Thymus (tissue), 11 donors: Measurements from ENCODE around the gene RALGDS. TPM values are rescaled to one million over a fixed set of nuclear protein-coding genes. Genes with fewer than 3 reads are reported as not detected.

Source experiments
- DNase-seq, 9 donors: peaks; one replicate each; pipeline ENCODE4 v3.0.0-alpha.2; 2013; ENCODE audit warnings: low spot score in 9 of 9, low read depth in 6 of 9, missing footprints in 1 of 9
- H3K27ac ChIP-seq, 2 donors: one replicate each; pipeline ENCODE4 v1.5.1; 2013; ENCODE audit warnings: control low read depth in 1 of 2, low read depth in 1 of 2, low read length in 1 of 2, mild to moderate bottlenecking in 1 of 2, moderate library complexity in 1 of 2
- H3K27me3 ChIP-seq, 2 donors: one replicate each; pipeline ENCODE4 v1.5.1; 2013; ENCODE audit warnings: low read length in 1 of 2; ENCODE audit not compliant: control insufficient read depth in 2 of 2, insufficient read depth in 1 of 2
- H3K36me3 ChIP-seq, 2 donors: one replicate each; pipeline ENCODE4 v1.5.1; 2013; ENCODE audit warnings: low read length in 1 of 2, mild to moderate bottlenecking in 1 of 2, moderate library complexity in 1 of 2; ENCODE audit not compliant: control insufficient read depth in 2 of 2, insufficient read depth in 2 of 2
- H3K4me1 ChIP-seq, 2 donors: one replicate each; pipeline ENCODE4 v1.5.1; 2013; ENCODE audit warnings: low read length in 2 of 2; ENCODE audit not compliant: control insufficient read depth in 2 of 2, insufficient read depth in 2 of 2
- H3K4me3 ChIP-seq, 2 donors: one replicate each; pipeline ENCODE4 v1.5.1; 2013; ENCODE audit warnings: low read length in 2 of 2, control low read depth in 1 of 2, mild to moderate bottlenecking in 1 of 2
- H3K9me3 ChIP-seq, 2 donors: one replicate each; pipeline ENCODE4 v1.5.1; 2013; ENCODE audit warnings: low read length in 1 of 2, mild to moderate bottlenecking in 1 of 2; ENCODE audit not compliant: control insufficient read depth in 2 of 2, insufficient read depth in 1 of 2
- WGBS: extraction: QIAGEN DNeasy Blood & Tissue Kit; methylation state at CpG from one replicate; pipeline ENCODE4 v1.1.7; 2013; 5-methylcytosine and 5-hydroxymethylcytosine counted together
- polyA plus RNA-seq: library from polyadenylated mRNA; stranded (reverse); fragments of 200-250 nt; gene quantifications from one replicate; pipeline ENCODE4 v1.2.3, GENCODE V29; 2013
- total RNA-seq: library from RNA; stranded (reverse); fragments of 120-200 nt; gene quantifications from one replicate; pipeline ENCODE4 v1.2.4, GENCODE V29; 2013
- donor health status: healthy.

RALGDS gene
- total and polyA plus RNA-seq, 2 donors, result 25.9 to 42.1 TPM

DNA sequence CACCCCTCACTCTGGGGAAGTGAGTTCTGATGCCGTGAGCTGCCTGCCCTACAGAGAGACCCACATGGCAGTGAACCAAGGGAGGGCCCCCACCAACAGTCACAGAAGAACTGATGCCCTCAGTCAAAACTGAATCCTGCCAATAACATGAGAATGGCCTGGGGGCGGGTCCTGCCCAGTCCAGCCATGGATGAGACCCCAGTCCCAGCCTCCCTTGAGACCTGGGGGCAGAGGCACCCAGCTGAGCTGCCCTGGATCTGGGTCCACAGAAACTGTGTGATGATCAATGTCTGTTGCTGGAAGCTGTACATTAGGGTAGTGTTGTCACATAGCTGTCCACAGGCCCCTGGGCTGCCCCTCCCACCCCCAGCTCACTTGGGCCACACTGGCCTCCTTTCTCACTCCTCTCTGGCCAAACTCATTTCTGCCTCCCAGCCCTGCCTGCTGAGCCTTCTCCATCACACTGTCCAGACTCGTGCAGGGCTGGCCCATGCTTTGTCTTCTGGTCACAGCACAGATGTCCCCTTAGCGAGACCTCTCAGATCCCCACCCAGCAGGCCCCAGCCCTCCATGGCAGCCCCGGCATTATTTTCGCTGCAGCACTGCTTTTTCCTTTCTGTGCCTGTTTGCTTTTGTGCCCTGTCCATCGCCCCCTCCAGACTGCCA lies 25.8 kb upstream of the RALGDS start:
- no peaks in the 10 kb centered on the region for H3K27me3 ChIP-seq
- peaks cover 0 to 4% of the 10 kb centered on the region in 2 donors for H3K36me3 ChIP-seq
- peaks cover 0 to 1% of the 10 kb centered on the region in 2 donors for H3K9me3 ChIP-seq
- no peak overlapping the region for H3K4me3 ChIP-seq
- no peak for DNase-seq
- no peak overlapping the region for H3K27ac ChIP-seq
- peaks cover 22 to 55% of the 10 kb centered on the region in 2 donors for H3K4me1 ChIP-seq
- WGBS, result 78% methylated on average over 7 of the region's 7 CpGs

DNA sequence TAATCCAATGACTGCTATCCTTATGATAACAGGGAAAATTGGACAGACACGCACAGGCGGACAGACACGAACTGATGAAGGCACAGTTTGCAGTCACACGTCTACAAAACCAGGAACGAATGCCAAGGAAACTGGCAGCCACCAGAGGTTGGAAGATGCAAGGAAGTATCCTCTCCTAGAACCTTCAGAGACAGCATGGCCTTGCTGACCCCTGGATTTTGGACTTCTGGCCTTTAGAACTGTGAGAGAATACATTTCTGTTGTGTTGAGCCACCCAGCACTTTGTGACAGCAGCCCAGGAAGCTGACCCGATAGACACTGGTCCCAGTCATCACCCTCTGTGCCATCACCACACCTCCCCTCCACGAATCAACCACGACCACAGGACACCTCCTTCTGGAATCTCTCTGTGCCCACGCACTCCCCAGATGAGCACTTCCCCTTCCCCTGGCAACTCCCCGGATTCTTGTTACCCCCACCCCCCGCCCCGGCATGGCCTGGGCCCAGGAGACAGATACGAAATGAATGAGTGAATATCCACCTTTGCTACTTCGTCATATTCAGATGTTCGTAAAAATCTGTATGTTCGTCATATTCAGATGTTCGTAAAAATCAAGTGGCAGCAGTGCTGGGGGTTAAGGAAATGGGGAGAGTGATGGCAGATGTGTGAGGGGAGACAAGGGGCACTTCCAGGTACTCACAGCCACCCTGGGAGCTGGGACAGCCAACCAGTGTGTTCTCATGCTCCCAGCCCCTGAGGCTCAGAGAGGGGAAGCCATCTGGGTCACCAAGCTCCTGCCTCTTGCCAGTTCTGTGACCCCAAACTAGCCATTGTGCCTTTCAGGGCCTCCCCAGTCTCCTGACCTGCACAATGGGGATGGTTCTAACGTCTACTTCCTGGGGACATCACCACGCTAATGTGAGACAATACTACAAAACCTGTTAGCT lies 24.1 kb upstream of the RALGDS start:
- no peak overlapping the region for H3K27ac ChIP-seq
- H3K9me3 ChIP-seq, result peaks cover 0 to 1% of the 10 kb centered on the region in 2 donors
- H3K36me3 ChIP-seq, result peaks cover 0 to 4% of the 10 kb centered on the region in 2 donors
- no peak for DNase-seq
- H3K4me1 ChIP-seq, result peaks cover 24 to 66% of the 10 kb centered on the region in 2 donors
- WGBS, result 89% methylated on average over 19 of the region's 19 CpGs
- H3K4me3 ChIP-seq, result no peak overlapping the region
- no peaks in the 10 kb centered on the region for H3K27me3 ChIP-seq

DNA sequence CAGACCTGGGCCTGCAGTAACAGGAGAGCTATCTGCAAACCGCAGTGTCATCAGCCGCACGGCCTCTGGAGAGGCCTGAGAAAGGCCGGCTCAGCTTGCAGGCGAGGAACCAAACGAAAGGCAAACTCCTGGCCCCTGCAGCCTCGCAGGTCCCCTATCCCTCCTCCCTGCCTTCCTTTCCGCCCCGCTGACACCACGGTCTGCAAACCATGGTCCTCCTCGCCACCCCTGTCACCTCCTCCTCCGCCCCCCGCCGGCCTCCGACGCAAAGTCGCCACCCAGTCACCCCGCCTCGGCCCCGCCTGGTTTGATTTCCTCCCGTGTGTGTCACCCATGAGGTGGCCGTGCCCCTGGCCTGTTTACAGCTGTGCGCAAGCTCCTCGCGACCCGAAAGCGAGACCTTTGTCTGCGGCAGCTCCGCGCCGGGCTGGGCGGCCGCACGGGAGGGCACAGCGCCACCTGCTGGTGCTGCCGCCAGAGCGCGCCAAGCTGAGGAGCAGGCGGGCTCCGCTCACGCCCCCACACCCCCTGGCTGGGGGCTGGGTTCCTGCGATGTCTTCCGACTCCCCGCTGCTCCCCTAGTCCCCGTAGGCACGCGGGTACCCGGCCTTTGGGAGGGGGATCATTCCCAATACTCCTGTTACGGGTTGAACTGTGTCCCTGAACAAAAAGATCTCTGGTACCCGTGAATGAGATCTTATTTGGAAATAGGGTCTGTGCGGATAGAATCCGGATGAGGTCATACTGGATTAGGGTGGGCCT lies 23.3 kb upstream of the RALGDS start:
- DNase-seq, result peak in 6 of 9 donors; percentile 62 to 91 (median 82)
- peak overlapping the region; percentile 28 to 61 for H3K27ac ChIP-seq
- peak overlapping the region; percentile 35 to 49 for H3K4me3 ChIP-seq
- peaks cover 24 to 62% of the 10 kb centered on the region in 2 donors for H3K4me1 ChIP-seq
- 12% methylated on average over 52 of the region's 52 CpGs for WGBS
- no peaks in the 10 kb centered on the region for H3K27me3 ChIP-seq
- H3K9me3 ChIP-seq, result no peaks in the 10 kb centered on the region
- H3K36me3 ChIP-seq, result peaks cover 0 to 4% of the 10 kb centered on the region in 2 donors

DNA sequence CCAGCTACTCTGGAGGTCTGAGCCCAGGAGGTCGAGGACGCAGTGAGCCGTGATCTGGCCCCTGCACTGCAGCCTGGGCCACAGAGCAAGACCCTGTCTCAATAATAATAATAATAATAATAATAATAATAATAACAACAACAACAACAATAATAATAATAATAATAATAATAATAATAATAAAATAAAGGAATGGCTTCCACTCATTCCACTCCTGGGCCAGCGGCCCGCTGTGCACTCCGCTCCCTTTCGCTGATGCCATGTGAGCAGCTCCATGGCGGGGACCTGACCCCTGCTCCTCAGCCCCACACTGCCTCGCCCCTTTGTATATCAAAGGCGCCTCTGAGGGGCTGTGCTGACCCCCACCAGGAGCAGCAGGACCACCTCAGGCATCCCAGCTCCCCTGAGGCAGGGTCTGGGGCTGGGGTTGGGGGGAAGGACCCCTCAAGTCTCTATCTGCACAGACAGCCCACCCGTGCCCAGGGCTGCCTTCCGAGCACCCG lies 22.6 kb upstream of the RALGDS start:
- Histone ChIP-seq H3K9me3 (no peaks in the 10 kb centered on the region), H3K36me3 (peaks cover 0 to 4% of the 10 kb centered on the region in 2 donors), H3K27me3 (no peaks in the 10 kb centered on the region), H3K27ac (peak overlapping the region in 1 of 2 donors; percentile 43), H3K4me3 (peak overlapping the region; percentile 35 to 49), H3K4me1 (peaks cover 24 to 62% of the 10 kb centered on the region in 2 donors)
- DNase-seq, result no peak
- WGBS, result 93% methylated on average over 13 of the region's 13 CpGs

DNA sequence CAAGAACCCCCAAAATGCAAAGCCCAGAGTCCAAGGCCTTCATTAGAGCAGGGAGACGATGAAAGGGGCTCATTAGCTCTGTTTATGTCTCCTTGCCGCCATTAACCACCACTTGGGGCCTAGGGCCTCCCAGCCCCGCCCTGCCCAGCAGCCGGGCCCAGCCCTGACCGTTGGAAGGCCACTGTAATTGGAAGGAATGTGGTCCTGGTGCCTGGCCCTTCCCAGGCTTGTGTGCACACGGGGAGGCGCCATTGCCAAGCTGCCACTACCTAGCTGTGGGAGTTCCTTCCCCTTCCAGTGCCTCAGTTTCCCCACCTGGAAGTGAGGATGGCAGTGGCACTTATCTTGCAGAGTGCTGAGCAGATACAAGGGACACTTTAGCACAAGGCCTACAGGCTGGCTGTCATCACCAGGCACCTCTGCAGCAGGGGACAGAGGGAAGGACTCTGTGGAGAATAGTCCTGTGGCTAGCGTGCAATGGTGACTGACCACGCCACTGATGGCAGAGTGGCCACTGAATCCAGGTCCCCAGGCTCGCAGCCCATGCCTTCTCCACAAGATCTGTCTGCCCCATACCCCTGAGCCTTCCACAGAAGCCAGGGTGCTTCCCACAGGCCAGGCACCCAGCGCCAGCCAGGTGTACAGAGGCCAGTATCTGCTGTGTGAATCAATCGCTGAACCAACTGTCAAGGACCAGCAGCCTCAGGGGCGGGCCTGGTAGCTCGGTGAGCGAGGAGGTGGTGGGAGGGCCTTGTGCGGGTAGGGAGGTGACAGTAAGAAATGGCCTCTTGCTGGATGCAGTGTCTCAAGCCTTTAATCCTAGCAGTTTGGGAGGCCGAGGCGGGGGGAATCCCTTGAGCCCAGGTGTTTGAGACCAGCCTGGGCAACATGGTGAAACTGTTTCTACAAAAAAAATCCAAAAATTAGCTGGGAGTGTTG lies 21.9 kb upstream of the RALGDS start:
- Histone ChIP-seq H3K9me3 (no peaks in the 10 kb centered on the region), H3K27ac (peak overlapping the region in 1 of 2 donors; percentile 47), H3K36me3 (peaks cover 0 to 4% of the 10 kb centered on the region in 2 donors), H3K27me3 (no peaks in the 10 kb centered on the region), H3K4me3 (no peak overlapping the region), H3K4me1 (peaks cover 21 to 57% of the 10 kb centered on the region in 2 donors)
- DNase-seq, result peak in 2 of 9 donors; percentile 48 to 50
- 78% methylated on average over 18 of the region's 18 CpGs for WGBS

DNA sequence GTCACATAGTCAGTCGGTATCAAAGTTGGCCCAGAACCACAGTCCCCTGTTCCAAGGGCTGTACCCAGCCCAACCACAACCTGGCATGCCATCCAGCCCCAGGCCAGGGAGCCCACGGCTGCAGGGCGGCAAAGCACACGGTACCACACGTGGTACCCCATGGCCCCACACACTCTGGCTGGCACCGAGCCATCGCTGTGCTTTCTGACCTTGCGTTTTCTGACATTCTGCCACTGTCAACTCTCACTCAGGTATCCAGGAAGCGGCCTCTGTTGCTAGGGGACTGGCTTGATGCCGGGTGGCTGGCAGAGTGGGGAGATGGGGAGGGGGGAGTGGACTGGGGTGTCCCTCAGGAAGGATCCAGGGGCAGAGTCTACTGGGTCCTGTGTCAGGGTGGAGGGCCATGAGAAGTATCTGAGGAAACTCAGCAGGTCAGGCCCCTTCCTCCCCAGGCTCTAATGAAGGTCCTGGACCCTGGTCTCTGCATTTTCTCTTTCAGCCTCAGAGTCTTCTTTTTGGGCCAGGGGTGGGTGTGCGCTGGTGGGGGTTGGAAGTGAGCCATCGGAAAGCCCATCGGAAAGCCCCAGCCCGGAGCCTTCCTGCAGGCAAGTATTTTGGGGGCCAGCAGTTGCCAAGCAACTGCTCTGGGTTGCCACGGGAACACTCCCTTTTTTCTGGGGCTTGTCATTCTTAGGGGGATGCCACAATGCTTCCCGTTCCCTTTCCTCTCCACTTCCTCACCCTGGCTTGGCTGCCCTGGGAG lies 21.0 kb upstream of the RALGDS start:
- no peaks in the 10 kb centered on the region for H3K9me3 ChIP-seq
- 38% methylated on average over 16 of the region's 16 CpGs for WGBS
- H3K4me1 ChIP-seq, result peaks cover 18 to 52% of the 10 kb centered on the region in 2 donors
- no peaks in the 10 kb centered on the region for H3K27me3 ChIP-seq
- peak overlapping the region in 1 of 2 donors; percentile 47 for H3K27ac ChIP-seq
- H3K4me3 ChIP-seq, result no peak overlapping the region
- DNase-seq, result peak in 3 of 9 donors; percentile 57 to 82 (median 73)
- peaks cover 0 to 6% of the 10 kb centered on the region in 2 donors for H3K36me3 ChIP-seq

DNA sequence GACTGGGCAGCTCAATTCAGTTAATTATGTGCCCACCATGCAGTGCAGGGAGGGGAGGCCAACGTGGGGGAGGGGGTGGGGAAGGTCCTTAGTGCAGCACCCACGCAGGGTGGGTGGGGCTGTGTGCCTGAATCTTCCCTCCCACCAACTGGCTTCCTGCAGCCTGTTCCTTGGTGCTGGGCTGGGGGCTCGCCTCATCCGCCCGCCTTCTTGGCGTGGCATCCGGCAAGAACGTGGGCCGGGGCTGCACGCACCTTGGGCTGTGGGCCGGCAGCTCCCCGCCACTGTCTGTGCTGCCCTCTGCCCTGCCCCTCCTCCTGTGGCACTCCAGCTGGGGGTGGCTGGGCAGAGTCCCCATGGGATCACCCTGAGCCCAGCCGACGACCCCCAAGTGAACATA lies 19.6 kb upstream of the RALGDS start:
- H3K4me1 ChIP-seq, result peaks cover 18 to 58% of the 10 kb centered on the region in 2 donors
- DNase-seq, result no peak
- no peaks in the 10 kb centered on the region for H3K9me3 ChIP-seq
- no peaks in the 10 kb centered on the region for H3K27me3 ChIP-seq
- H3K36me3 ChIP-seq, result peaks cover 0 to 4% of the 10 kb centered on the region in 2 donors
- H3K27ac ChIP-seq, result no peak overlapping the region
- H3K4me3 ChIP-seq, result no peak overlapping the region
- 94% methylated on average over 14 of the region's 14 CpGs for WGBS
